AG04449 (cell line): ENCODE data around the gene SLC6A16.

ENCODE experiments used
- CTCF ChIA-PET: fragments of 350-600 bp; formaldehyde crosslinking; extraction: SDS; loops from one replicate; lab custom pipeline; 2021; ENCODE audit warnings: antibody characterized with exemption; lab: Yijun Ruan, JAX
- POLR2A ChIA-PET: fragments of 400-600, 350-600 bp; formaldehyde crosslinking; extraction: SDS; loops from one replicate; lab custom pipeline; 2020; ENCODE audit warnings: antibody characterized with exemption, inconsistent platforms; lab: Yijun Ruan, JAX
- DNase-seq: peaks from one replicate; pipeline ENCODE4 v3.0.0-alpha.2; 2010; ENCODE audit warnings: low read depth, low spot score
- H3K4me3 ChIP-seq: 2 replicates; pipeline ENCODE4 v1.5.1; 2011; ENCODE audit warnings: low read depth, mild to moderate bottlenecking, control low read depth, low read length
- TF ChIP-seq, protein P1 (sequence below): IDR thresholded peaks from one replicate; pipeline ENCODE4 v1.5.1; 2011; ENCODE audit warnings: mild to moderate bottlenecking, moderate library complexity, low read length, control low read depth, inconsistent platforms; ENCODE audit not compliant: insufficient read depth; ENCODE audit errors: missing control alignments

SLC6A16 gene

DNA sequence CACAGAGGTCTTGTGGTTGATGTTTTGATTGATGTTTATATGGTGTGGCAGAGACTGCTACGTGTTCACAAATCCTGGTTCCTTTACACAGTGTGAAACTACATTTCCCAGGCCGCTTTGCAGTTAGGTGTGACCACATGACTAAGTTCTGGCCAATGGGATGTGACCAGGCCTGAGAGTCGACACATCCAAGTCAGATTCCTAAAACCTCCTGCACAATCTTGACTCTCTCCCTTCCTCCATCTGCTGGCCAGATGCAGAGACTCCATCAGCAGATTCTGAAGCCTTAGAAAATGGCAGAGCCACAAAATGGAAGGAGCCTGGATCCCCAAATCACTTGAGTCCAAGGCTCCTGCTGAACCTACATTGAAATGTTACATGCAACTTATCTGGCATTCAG, 22.8 kb upstream of the SLC6A16 start:
- TF ChIP-seq, protein P1, sequence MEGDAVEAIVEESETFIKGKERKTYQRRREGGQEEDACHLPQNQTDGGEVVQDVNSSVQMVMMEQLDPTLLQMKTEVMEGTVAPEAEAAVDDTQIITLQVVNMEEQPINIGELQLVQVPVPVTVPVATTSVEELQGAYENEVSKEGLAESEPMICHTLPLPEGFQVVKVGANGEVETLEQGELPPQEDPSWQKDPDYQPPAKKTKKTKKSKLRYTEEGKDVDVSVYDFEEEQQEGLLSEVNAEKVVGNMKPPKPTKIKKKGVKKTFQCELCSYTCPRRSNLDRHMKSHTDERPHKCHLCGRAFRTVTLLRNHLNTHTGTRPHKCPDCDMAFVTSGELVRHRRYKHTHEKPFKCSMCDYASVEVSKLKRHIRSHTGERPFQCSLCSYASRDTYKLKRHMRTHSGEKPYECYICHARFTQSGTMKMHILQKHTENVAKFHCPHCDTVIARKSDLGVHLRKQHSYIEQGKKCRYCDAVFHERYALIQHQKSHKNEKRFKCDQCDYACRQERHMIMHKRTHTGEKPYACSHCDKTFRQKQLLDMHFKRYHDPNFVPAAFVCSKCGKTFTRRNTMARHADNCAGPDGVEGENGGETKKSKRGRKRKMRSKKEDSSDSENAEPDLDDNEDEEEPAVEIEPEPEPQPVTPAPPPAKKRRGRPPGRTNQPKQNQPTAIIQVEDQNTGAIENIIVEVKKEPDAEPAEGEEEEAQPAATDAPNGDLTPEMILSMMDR: peak; percentile 38
- CTCF ChIA-PET: interaction anchor here (0.7 to 1.9 kb wide), 8 partner anchors 8 to 122 kb away, joined by 3 to 9 read pairs (median 6); partner anchors contain the start of gene TEAD2
- DNase-seq: peak; percentile 44
- POLR2A ChIA-PET: no interaction called here
- no peak overlapping the region for H3K4me3 ChIP-seq

GRCh38 chr19:49347191-49347590, 22.2 kb upstream of the SLC6A16 start:
- ChIA-PET POLR2A (no interaction called here), CTCF (interaction anchor here (1.7 to 1.8 kb wide), 2 partner anchors 16 to 20 kb away, joined by 8 to 9 read pairs; no protein-coding TSS in a partner anchor)
- no peak for DNase-seq
- TF ChIP-seq, protein P1: no peak
- H3K4me3 ChIP-seq: no peak overlapping the region

DNA sequence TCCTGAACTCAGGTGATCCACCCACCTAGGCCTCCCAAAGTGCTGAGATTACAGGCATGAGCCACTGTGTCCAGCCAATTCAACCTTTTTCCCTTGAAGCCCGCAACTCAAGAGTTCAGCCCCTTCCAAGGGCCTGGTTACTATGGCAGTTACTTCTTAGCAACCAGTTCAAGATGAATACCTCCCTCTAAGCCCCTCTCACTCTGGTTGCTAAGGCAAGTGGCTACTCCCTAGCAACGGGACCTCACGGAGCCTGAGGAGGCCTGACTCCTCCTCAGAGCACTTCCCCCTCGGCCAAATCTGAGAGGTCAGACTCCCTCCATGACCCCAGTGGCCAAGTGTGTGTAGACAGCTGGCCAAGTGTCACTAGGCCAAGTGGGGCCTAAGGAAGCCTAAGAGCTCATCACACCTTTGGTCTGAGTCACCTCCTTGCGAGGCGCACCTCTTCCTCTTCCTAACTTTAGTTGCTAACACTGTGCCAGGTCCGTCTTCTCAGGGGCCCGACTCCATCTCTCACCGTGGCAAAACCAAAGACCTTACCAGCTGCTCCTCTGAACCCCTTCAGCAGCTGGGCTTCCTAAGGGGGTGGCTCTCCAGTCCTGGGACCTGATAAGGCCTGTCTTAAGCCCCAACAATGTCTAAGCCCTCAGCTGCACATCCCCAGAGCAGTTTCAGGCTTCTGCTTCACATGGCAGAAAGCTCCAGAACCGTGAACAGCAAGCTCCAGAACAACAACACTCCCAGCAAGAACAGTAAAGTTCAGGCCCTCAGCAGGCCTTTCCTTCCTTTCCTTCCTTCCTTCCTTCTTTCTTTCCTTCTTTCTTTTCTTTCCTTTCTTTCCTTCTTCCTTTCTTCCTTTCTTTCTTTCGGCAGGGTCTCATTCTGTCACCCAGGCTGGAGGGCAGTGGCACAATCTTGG, 19.8 kb upstream of the SLC6A16 start:
- POLR2A ChIA-PET: no interaction called here
- CTCF ChIA-PET: interaction anchor here (0.8 to 1.2 kb wide), 3 partner anchors 17 to 119 kb away, joined by 3 read pairs; no protein-coding TSS in a partner anchor
- no peak for DNase-seq
- no peak overlapping the region for H3K4me3 ChIP-seq
- TF ChIP-seq, protein P1: no peak

GRCh38 chr19:49343123-49343522, 18.1 kb upstream of the SLC6A16 start:
- CTCF ChIA-PET: interaction anchor here (0.7 to 2.8 kb wide), 3 partner anchors 10 to 41 kb away, joined by 3 to 7 read pairs (median 6); no protein-coding TSS in a partner anchor
- POLR2A ChIA-PET: no interaction called here
- TF ChIP-seq, protein P1: no peak
- DNase-seq: no peak
- H3K4me3 ChIP-seq: no peak overlapping the region

DNA sequence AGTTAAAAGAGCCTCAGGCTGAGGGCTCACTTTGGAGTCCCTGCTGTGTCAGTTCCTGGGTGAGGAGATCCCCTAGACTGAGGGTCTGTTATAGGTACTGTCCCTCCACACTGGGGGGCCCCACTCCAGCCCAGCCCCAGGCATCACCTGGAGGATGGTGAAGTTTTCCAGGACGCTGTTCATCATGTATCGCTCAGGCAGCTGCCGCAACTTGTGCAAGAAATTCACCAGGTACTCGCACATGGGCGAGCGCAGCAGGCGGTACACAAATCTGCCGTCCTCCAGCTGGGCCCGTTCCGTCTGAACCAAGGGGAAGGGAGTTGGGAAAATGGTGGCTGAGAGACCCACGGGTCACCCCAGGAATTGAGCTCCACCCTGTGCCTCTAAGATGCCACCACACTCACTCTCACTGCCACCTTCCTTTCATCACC, 17.3 kb upstream of the SLC6A16 start:
- TF ChIP-seq, protein P1: no peak
- H3K4me3 ChIP-seq: no peak overlapping the region
- no peak for DNase-seq
- CTCF ChIA-PET: interaction anchor here (0.7 to 2.8 kb wide), 3 partner anchors 9 to 41 kb away, joined by 3 to 7 read pairs (median 6); no protein-coding TSS in a partner anchor
- POLR2A ChIA-PET: no interaction called here
